Naive thymus-derived CD4-positive, alpha-beta T cell (primary cell): ENCODE results near the gene NNT. TPM values are rescaled to one million over a fixed set of nuclear protein-coding genes. Genes with fewer than 3 reads are reported as not detected.

Experiments
- ATAC-seq: fragments of 150-1000 bp; cut with Tn5 transposase; 2 replicates; pipeline ENCODE4 v1.10.0; 2021; ENCODE audit warnings: mild to moderate bottlenecking, moderate library complexity
- CTCF ChIA-PET: fragments of 350-600 bp; sonication (Branson Sonifier 250); formaldehyde crosslinking; loops from one replicate; lab custom pipeline; 2021; ENCODE audit warnings: antibody characterized with exemption; lab: Charles Lee
- POLR2A ChIA-PET: fragments of 350-600 bp; sonication (Branson Sonifier 250); formaldehyde crosslinking; loops from one replicate; lab custom pipeline; 2021; ENCODE audit warnings: antibody characterized with exemption, inconsistent platforms; lab: Charles Lee
- DNase-seq, 9 donors: peaks; one replicate each; pipeline versions ENCODE4 v3.0.0 to v3.0.0-alpha.2; 2020 to 2022; ENCODE audit warnings: mixed read lengths in 1 of 9
- H3K27ac ChIP-seq: one replicate; pipeline ENCODE4 v1.7.0; 2013; ENCODE audit warnings: mild to moderate bottlenecking, low read depth, low read length, moderate library complexity
- H3K27me3 ChIP-seq, 2 donors: one replicate each; pipeline ENCODE4 v1.7.0; 2013; ENCODE audit warnings: low read length in 2 of 2, mild to moderate bottlenecking in 2 of 2, moderate library complexity in 2 of 2; ENCODE audit not compliant: control insufficient read depth in 2 of 2, insufficient read depth in 2 of 2
- H3K36me3 ChIP-seq, 3 experiments: 1 replicate in 2 of 3; 2 replicates in 1 of 3; pipeline ENCODE4 v1.7.0; 2013; ENCODE audit warnings: low read length in 3 of 3, mild to moderate bottlenecking in 3 of 3, moderate library complexity in 1 of 3; ENCODE audit not compliant: insufficient read depth in 3 of 3, control insufficient read depth in 2 of 3
- H3K4me1 ChIP-seq, 2 donors: one replicate each; pipeline ENCODE4 v1.7.0; 2013; ENCODE audit warnings: low read length in 2 of 2, mild to moderate bottlenecking in 2 of 2, moderate library complexity in 1 of 2; ENCODE audit not compliant: control insufficient read depth in 2 of 2, insufficient read depth in 2 of 2
- H3K4me3 ChIP-seq: 2 replicates; pipeline ENCODE4 v1.7.0; 2013; ENCODE audit warnings: mild to moderate bottlenecking, low read length
- H3K9me3 ChIP-seq, 3 experiments: 1 replicate in 2 of 3; 2 replicates in 1 of 3; pipeline ENCODE4 v1.7.0; 2013; ENCODE audit warnings: low read length in 3 of 3; ENCODE audit not compliant: control insufficient read depth in 2 of 3
- H3K27ac Mint-ChIP-seq, 9 donors: one replicate each; pipeline ENCODE4 v1.8.0; 2020 to 2022; ENCODE audit warnings: mixed read lengths in 9 of 9, mild to moderate bottlenecking in 8 of 9, moderate library complexity in 5 of 9, inconsistent platforms in 2 of 9
- H3K27me3 Mint-ChIP-seq, 5 donors: one replicate each; pipeline ENCODE4 v1.8.0; 2021 to 2022; ENCODE audit warnings: mixed read lengths in 5 of 5, mild to moderate bottlenecking in 1 of 5
- H3K36me3 Mint-ChIP-seq, 5 donors: one replicate each; pipeline ENCODE4 v1.8.0; 2020 to 2022; ENCODE audit warnings: mixed read lengths in 5 of 5, mild to moderate bottlenecking in 3 of 5, inconsistent platforms in 1 of 5
- H3K4me1 Mint-ChIP-seq, 7 donors: one replicate each; pipeline ENCODE4 v1.8.0; 2020 to 2022; ENCODE audit warnings: mixed read lengths in 7 of 7, mild to moderate bottlenecking in 3 of 7, inconsistent platforms in 1 of 7
- H3K4me3 Mint-ChIP-seq, 10 donors: one replicate each; pipeline ENCODE4 v1.8.0; 2020 to 2022; ENCODE audit warnings: mild to moderate bottlenecking in 10 of 10, mixed read lengths in 10 of 10, moderate library complexity in 6 of 10, inconsistent platforms in 2 of 10
- H3K9me3 Mint-ChIP-seq, 11 donors: one replicate each; pipeline ENCODE4 v1.8.0; 2020 to 2022; ENCODE audit warnings: mixed read lengths in 11 of 11, mild to moderate bottlenecking in 4 of 11, inconsistent platforms in 1 of 11, moderate library complexity in 1 of 11
- intact Hi-C, 2 donors: fragments of 100-400 bp; cut with micrococcal nuclease; formaldehyde crosslinking; loops; one replicate each; pipeline ENCODE4 v1.15.1; 2023
- polyA plus RNA-seq, 2 donors: library from polyadenylated mRNA; unstranded; fragments of 300-500 nt; fragmentation: Illumina TruSeq; gene quantifications; one replicate each; pipeline ENCODE4 v1.2.3, GENCODE V29; 2021
- total RNA-seq, 6 experiments: library from RNA in 5 of 6; stranded (reverse) in 5 of 6; gene quantifications; 1 replicate in 5 of 6; 2 replicates in 1 of 6; pipeline ENCODE4 v1.2.3 and lab custom pipeline; 2021 to 2026

NNT gene
- total and polyA plus RNA-seq, 7 experiments from 2014 or later: 42.5 to 73.5 (median 48.8) TPM

DNA sequence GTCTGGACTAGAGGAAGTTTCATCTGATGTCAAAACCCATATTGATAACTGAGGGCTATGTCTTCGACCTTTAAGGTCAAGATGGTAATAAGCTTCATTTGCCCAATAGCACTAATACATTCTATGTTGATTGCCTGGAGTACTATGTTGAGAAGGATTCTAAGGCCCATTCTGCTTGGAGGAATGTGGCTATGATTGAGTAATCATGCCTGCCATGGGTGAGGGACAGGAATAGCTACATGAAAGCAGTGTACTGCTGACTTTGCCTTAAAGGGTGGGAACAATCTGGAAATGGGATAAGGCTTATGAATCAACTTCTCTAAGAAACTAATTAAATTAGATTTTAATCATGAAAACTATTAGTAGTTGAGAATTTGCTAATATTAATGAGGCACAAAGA, 13.6 kb downstream of the NNT start:
- no peak overlapping the region for H3K4me3 Mint-ChIP-seq
- intact Hi-C loops: no loop called here
- Histone ChIP-seq H3K27me3 (no peaks in the 10 kb centered on the region), H3K27ac (no peak overlapping the region), H3K36me3 (peaks cover 0 to 47% (median 16%) of the 10 kb centered on the region in 3 experiments), H3K4me1 (no peaks in the 10 kb centered on the region), H3K9me3 (no peaks in the 10 kb centered on the region), H3K4me3 (no peak overlapping the region)
- H3K27ac Mint-ChIP-seq: no peak overlapping the region
- ChIA-PET CTCF (interaction anchor here (1.4 kb wide), 1 partner anchor 61 kb away, joined by 3 read pairs; no protein-coding TSS in a partner anchor), POLR2A (no interaction called here)
- H3K4me1 Mint-ChIP-seq: peaks cover 1 to 19% (median 7%) of the 10 kb centered on the region in 7 donors
- no peaks in the 10 kb centered on the region for H3K27me3 Mint-ChIP-seq
- H3K9me3 Mint-ChIP-seq: no peaks in the 10 kb centered on the region
- no peak for ATAC-seq
- H3K36me3 Mint-ChIP-seq: peaks cover 7 to 41% (median 24%) of the 10 kb centered on the region in 5 donors
- DNase-seq: no peak

DNA sequence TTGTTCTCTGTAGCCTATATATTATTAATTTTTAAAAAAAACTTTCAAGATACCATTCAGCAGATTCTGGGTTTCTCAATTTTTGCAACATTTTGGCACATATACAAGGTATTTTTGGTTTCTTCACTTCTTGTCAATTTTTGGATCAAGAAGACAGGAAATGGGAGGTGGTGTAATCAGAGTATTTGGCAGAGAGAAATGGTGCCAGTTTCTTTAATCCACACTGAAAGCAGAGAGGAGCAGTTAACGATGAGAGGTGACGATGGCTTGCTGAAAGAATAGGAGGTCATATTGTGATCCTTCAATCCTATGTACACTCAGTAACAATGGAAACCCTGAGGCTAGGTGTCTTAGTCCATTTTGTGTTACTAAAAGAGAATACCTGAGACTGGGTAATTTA, 16.4 kb downstream of the NNT start:
- Histone ChIP-seq H3K36me3 (peaks cover 0 to 30% (median 0%) of the 10 kb centered on the region in 3 experiments), H3K27ac (no peak overlapping the region), H3K27me3 (no peaks in the 10 kb centered on the region), H3K9me3 (no peaks in the 10 kb centered on the region), H3K4me1 (no peaks in the 10 kb centered on the region), H3K4me3 (no peak overlapping the region)
- CTCF ChIA-PET: no interaction called here
- no peak for DNase-seq
- Mint-ChIP-seq H3K27me3 (no peaks in the 10 kb centered on the region), H3K9me3 (no peaks in the 10 kb centered on the region), H3K27ac (peak overlapping the region in 2 of 9 donors; percentile 45 to 63), H3K36me3 (peaks cover 7 to 51% (median 27%) of the 10 kb centered on the region in 5 donors), H3K4me1 (peaks cover 3 to 34% (median 18%) of the 10 kb centered on the region in 7 donors), H3K4me3 (no peak overlapping the region)
- intact Hi-C loops: no loop called here
- ATAC-seq: no peak
- POLR2A ChIA-PET: no interaction called here

DNA sequence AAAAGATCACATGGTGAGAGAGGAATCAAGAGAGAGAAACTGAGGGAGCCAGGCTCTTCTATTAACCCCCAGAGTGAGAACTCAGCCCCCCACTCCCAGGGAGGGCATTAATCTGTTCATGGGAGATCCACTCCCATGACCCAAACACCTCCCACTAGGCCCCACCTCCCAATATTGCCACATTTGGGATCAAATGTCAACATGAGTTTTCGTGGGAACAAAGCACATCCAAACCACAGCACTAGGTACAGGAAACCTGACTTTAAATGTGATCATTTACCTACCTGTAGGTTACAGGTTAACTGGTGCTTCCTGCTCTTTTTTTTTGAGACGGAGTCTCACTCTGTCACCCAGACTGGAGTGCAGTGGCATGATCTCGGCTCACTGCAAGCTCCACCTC, 16.9 kb downstream of the NNT start:
- peaks cover 3 to 37% (median 18%) of the 10 kb centered on the region in 7 donors for H3K4me1 Mint-ChIP-seq
- ChIA-PET CTCF (no interaction called here), POLR2A (no interaction called here)
- DNase-seq (no peak), ATAC-seq (no peak)
- Histone ChIP-seq H3K36me3 (peaks cover 0 to 28% (median 0%) of the 10 kb centered on the region in 3 experiments), H3K4me3 (no peak overlapping the region), H3K4me1 (no peaks in the 10 kb centered on the region), H3K27ac (no peak overlapping the region), H3K27me3 (no peaks in the 10 kb centered on the region), H3K9me3 (no peaks in the 10 kb centered on the region)
- H3K36me3 Mint-ChIP-seq: peaks cover 7 to 53% (median 27%) of the 10 kb centered on the region in 5 donors
- no peaks in the 10 kb centered on the region for H3K9me3 Mint-ChIP-seq
- peak overlapping the region in 3 of 9 donors; percentile 2 to 63 (median 45) for H3K27ac Mint-ChIP-seq
- H3K4me3 Mint-ChIP-seq: no peak overlapping the region
- no peaks in the 10 kb centered on the region for H3K27me3 Mint-ChIP-seq
- intact Hi-C loops: no loop called here

DNA sequence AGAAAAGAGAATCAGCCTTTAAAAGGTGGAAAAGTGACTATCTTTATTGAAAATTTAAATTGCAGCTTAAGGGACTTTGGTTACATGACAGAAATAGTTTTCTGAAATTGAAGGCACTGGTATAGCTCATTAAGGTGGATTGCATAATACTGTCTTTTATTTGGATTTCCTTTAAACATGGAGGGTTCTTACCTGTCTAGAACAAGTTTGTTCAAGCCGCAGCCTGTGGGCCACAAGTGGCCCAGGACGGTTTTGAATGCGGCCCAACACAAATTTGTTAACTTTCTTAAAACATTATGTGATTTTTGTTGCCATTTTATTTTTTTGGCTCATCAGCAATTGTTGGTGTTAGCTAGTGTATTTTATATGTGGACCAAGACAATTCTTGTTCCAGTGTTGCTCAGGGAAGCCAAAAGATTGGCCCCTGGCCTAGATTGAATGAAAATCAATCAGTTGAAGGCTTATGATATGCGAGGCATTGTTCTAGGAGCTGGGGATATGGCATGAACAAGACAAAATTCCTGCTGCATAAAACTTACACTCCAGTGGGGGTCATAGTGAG, 18.0 kb downstream of the NNT start:
- H3K27ac Mint-ChIP-seq: peak overlapping the region in 2 of 9 donors; percentile 14 to 65
- no peaks in the 10 kb centered on the region for H3K27me3 Mint-ChIP-seq
- Histone ChIP-seq H3K36me3 (peaks cover 0 to 22% (median 4%) of the 10 kb centered on the region in 3 experiments), H3K4me1 (no peaks in the 10 kb centered on the region), H3K27ac (no peak overlapping the region), H3K27me3 (no peaks in the 10 kb centered on the region), H3K9me3 (no peaks in the 10 kb centered on the region), H3K4me3 (no peak overlapping the region)
- H3K4me3 Mint-ChIP-seq: no peak overlapping the region
- intact Hi-C loops: no loop called here
- H3K4me1 Mint-ChIP-seq: peaks cover 3 to 37% (median 18%) of the 10 kb centered on the region in 7 donors
- peaks cover 7 to 53% (median 30%) of the 10 kb centered on the region in 5 donors for H3K36me3 Mint-ChIP-seq
- CTCF ChIA-PET: no interaction called here
- H3K9me3 Mint-ChIP-seq: no peaks in the 10 kb centered on the region
- ATAC-seq: no peak
- POLR2A ChIA-PET: no interaction called here
- DNase-seq: no peak

DNA sequence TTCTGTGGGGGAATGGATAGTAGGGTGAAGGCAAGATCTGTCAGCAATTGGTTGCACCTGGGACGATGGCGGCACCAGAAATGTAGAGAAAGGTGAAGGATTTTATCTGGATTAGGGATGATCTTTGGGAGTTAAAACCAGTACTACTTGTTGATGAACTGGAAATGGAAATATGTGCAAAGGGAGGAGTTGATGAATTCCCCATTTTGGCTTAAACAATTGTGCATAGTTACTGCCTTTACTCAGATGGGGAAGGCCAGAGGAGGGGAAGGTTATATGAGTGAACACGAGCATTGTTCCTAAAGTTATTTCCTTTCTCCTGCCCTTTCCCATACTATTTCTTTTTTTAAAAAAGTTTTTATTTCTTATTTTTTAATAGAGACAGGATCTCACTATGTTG, 19.1 kb downstream of the NNT start:
- Mint-ChIP-seq H3K4me1 (peaks cover 3 to 36% (median 18%) of the 10 kb centered on the region in 7 donors), H3K4me3 (no peak overlapping the region), H3K36me3 (peaks cover 7 to 48% (median 30%) of the 10 kb centered on the region in 5 donors), H3K9me3 (no peaks in the 10 kb centered on the region), H3K27ac (peak overlapping the region in 1 of 9 donors; percentile 14), H3K27me3 (no peaks in the 10 kb centered on the region)
- Histone ChIP-seq H3K36me3 (peaks cover 0 to 20% (median 6%) of the 10 kb centered on the region in 3 experiments), H3K27ac (no peak overlapping the region), H3K4me1 (no peaks in the 10 kb centered on the region), H3K9me3 (no peaks in the 10 kb centered on the region), H3K27me3 (no peaks in the 10 kb centered on the region), H3K4me3 (no peak overlapping the region)
- POLR2A ChIA-PET: no interaction called here
- intact Hi-C loops: no loop called here
- ATAC-seq: no peak
- no peak for DNase-seq
- CTCF ChIA-PET: interaction anchor here (1.1 kb wide), 1 partner anchor 9 kb away, joined by 3 read pairs; no protein-coding TSS in a partner anchor

DNA sequence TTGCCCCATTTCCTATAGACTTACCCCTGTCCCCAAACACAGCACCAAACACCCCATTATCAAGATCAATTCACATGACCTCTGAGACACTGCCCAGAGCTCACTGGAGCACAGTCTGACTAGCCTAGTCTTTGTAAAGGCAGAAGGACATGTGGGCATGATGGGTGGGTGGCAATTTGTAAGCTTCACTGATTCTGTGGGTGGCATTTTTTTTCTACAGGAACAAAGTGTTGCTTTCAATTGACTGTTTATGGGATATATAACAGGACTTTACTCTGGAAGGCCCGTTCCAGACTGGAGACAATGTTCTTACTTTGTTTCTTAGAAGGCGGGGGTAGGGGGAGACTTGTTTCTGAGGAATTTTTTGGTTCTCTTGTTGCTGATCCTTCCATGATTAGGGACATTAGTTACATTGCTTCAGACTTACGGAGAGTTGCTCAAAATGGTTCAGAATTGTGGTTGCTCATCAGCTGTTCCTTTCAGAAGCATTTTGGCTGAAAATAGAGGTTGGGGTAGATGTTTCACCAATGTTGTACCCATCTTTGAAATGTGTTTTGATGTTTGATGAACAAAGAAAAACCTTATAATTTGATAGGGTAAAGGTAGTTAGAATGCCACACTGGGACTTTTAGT, 20.2 kb downstream of the NNT start:
- H3K9me3 Mint-ChIP-seq: no peaks in the 10 kb centered on the region
- H3K4me1 Mint-ChIP-seq: peaks cover 3 to 32% (median 18%) of the 10 kb centered on the region in 7 donors

More for the DNA sequence above, 20.2 kb downstream of the NNT start:
- Histone ChIP-seq H3K4me3 (no peak overlapping the region), H3K27ac (no peak overlapping the region), H3K36me3 (peaks cover 0 to 16% (median 6%) of the 10 kb centered on the region in 3 experiments), H3K9me3 (no peaks in the 10 kb centered on the region), H3K4me1 (no peaks in the 10 kb centered on the region), H3K27me3 (no peaks in the 10 kb centered on the region)
- ATAC-seq: no peak
- DNase-seq: no peak
- POLR2A ChIA-PET: no interaction called here
- Mint-ChIP-seq H3K27me3 (no peaks in the 10 kb centered on the region), H3K27ac (peak overlapping the region in 3 of 9 donors; percentile 2 to 43 (median 21)), H3K4me3 (no peak overlapping the region), H3K36me3 (peaks cover 11 to 45% (median 24%) of the 10 kb centered on the region in 5 donors)
- intact Hi-C loops: no loop called here
- CTCF ChIA-PET: interaction anchor here (1.1 kb wide), 1 partner anchor 8 kb away, joined by 3 read pairs; no protein-coding TSS in a partner anchor
